Colonic mucosa (tissue), 4 donors: Measurements from ENCODE around the gene LAYN. TPM values are rescaled to one million over a fixed set of nuclear protein-coding genes. Genes with fewer than 3 reads are reported as not detected.

Experiments used
- DNase-seq: peaks from one replicate; pipeline ENCODE4 v3.0.0-alpha.2; 2020
- H3K27ac ChIP-seq: fragments of 200-600 bp; one replicate; pipeline ENCODE4 v1.8.0; 2021
- H3K27me3 ChIP-seq: fragments of 200-600 bp; one replicate; pipeline ENCODE4 v1.8.0; 2021
- H3K36me3 ChIP-seq: fragments of 200-600 bp; one replicate; pipeline ENCODE4 v1.8.0; 2021
- H3K4me1 ChIP-seq: fragments of 200-600 bp; one replicate; pipeline ENCODE4 v1.8.0; 2021; ENCODE audit warnings: mild to moderate bottlenecking
- H3K4me3 ChIP-seq: fragments of 200-600 bp; one replicate; pipeline ENCODE4 v1.8.0; 2021
- H3K9ac ChIP-seq, 2 donors: one replicate each; pipeline ENCODE4 v1.7.0; 2013; ENCODE audit warnings: control low read depth in 2 of 2, low read depth in 2 of 2, low read length in 2 of 2
- H3K9me3 ChIP-seq: fragments of 200-600 bp; one replicate; pipeline ENCODE4 v1.8.0; 2021
- intact Hi-C: fragments of 100-400 bp; cut with DNase I; formaldehyde crosslinking; loops from one replicate; pipeline ENCODE4 v1.14.1; 2022
- total RNA-seq, 2 donors: library from RNA; stranded (reverse); fragmentation: NEBNext Ultra II Directional in 1 of 2; extraction: Animal tissue kit (Norgen Biotek cat#: 25700) in 1 of 2; gene quantifications; one replicate each; pipeline ENCODE4 v1.2.1, GENCODE V29; 2021
- TF ChIP-seq, protein P1 (sequence below): fragments of 200-600 bp; IDR thresholded peaks from one replicate; pipeline ENCODE4 v1.8.0; 2022; ENCODE audit warnings: antibody characterized with exemption, mild to moderate bottlenecking
- donor health status: healthy.
- donor health status: DM: no; HTN: no; CAD: no.
- donor health status: DM: no; HTN: no; CAD: no.

LAYN gene
- total RNA-seq, 2 donors from 2014 or later = 0.99 to 9.0 TPM

DNA sequence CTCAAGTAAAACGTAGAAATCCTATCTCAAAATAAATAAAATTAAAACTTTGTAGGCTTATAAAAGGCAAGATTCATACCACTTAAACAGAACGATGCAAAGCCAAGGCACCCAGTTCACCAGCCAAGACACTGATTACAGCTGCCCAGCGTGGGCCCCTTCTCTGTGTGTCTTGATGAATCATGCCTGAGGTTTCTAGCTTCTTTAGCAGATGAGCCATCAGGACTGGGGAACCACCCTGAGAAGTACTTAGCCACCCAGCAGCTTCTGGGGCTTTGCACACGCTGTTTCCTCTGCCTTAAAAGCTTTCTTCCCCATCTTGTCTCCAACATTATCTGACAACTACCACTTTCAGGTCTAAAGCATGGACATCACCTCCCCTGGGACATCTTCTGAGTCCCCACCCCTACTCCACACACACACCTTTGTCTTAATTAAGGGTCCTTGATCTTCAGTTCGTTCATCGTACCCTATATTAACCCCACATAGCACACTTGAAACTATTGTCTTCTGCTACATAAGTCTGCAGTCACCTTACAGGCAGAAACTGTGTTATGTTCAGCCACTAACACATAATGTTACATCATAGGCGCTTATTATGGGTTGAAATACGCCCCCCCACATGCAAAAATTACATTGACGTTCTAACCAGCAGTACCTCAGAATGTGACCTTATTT is 8.7 kb upstream of the LAYN start:
- H3K9me3 ChIP-seq = no peaks in the 10 kb centered on the region
- H3K4me1 ChIP-seq = no peaks in the 10 kb centered on the region
- H3K27me3 ChIP-seq = no peaks in the 10 kb centered on the region
- H3K36me3 ChIP-seq = no peaks in the 10 kb centered on the region
- H3K4me3 ChIP-seq = no peak overlapping the region
- no peak for DNase-seq
- H3K27ac ChIP-seq = no peak overlapping the region
- intact Hi-C loops = no loop called here
- TF ChIP-seq, protein P1, sequence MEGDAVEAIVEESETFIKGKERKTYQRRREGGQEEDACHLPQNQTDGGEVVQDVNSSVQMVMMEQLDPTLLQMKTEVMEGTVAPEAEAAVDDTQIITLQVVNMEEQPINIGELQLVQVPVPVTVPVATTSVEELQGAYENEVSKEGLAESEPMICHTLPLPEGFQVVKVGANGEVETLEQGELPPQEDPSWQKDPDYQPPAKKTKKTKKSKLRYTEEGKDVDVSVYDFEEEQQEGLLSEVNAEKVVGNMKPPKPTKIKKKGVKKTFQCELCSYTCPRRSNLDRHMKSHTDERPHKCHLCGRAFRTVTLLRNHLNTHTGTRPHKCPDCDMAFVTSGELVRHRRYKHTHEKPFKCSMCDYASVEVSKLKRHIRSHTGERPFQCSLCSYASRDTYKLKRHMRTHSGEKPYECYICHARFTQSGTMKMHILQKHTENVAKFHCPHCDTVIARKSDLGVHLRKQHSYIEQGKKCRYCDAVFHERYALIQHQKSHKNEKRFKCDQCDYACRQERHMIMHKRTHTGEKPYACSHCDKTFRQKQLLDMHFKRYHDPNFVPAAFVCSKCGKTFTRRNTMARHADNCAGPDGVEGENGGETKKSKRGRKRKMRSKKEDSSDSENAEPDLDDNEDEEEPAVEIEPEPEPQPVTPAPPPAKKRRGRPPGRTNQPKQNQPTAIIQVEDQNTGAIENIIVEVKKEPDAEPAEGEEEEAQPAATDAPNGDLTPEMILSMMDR = no peak
- no peak overlapping the region for H3K9ac ChIP-seq

DNA sequence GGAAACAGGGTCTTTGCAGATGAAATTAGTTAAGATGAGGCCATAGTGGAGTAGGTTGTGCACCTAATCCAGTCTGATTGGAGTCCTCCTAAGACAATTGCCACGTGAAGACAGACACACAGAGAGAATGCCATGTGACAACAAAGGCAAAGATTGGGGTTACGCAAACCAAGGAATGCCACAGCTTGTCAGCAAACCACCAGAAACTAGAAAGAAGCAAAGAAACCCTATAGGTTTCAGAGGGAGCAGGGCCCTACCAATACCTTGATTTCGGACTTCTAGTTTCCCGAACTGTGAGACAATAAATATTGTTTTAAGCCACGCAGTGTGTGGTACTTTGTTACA is 8.2 kb upstream of the LAYN start:
- intact Hi-C loops = no loop called here

DNA sequence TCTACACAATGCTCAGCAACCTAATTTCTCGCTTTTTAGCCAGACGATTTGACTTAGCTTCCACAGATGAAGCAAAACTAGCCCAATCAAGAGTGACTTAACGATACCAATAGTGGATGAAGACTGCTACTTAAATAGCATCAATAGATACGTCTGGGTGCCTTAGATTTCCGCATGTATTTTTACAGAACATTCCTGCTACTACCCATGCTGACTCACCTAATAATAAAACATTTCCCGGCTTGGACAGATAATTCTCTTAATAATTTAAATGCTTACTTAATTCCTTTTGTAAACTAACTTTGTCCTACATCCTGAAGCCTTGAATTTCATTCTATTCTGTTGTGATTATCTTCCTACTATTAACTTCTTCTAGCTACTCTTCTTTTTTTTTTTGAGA is 5.2 kb upstream of the LAYN start:
- Histone ChIP-seq H3K27me3 (peaks cover 3% of the 10 kb centered on the region), H3K27ac (no peak overlapping the region), H3K4me1 (no peaks in the 10 kb centered on the region), H3K9ac (no peak overlapping the region), H3K9me3 (no peaks in the 10 kb centered on the region), H3K36me3 (no peaks in the 10 kb centered on the region), H3K4me3 (no peak overlapping the region)
- DNase-seq = no peak
- intact Hi-C loops = no loop called here
- TF ChIP-seq, protein P1 = no peak

More for the DNA sequence above, 8.2 kb upstream of the LAYN start:
- Histone ChIP-seq H3K4me3 (no peak overlapping the region), H3K27ac (no peak overlapping the region), H3K4me1 (no peaks in the 10 kb centered on the region), H3K27me3 (no peaks in the 10 kb centered on the region), H3K9ac (no peak overlapping the region), H3K36me3 (no peaks in the 10 kb centered on the region), H3K9me3 (no peaks in the 10 kb centered on the region)
- no peak for DNase-seq
- TF ChIP-seq, protein P1 = no peak

DNA sequence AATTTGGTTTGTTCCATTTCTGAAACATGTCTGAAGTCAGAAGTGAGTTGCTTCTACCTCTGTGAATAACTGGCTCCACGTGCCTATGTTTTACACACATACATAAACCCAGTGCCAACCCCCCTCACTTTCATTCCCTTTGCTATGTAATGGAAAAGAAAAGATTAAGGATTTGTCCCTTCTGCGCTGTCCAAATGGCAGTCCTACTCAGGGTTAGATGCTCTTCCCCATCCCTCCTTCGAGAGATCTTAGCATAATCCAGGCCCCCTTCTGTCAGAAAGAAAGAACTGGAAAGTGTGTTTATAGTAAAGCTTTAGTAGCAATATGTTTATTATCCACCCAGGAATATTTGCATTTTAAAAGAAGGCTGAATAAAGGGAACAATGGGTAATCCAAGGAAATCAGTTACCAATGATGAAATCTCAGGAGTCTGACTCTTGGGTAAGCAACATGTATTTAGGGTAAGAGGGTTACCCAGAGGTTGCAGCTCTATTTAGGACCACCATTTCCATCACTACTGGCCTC is 3.1 kb upstream of the LAYN start:
- H3K9me3 ChIP-seq = no peaks in the 10 kb centered on the region

DNA sequence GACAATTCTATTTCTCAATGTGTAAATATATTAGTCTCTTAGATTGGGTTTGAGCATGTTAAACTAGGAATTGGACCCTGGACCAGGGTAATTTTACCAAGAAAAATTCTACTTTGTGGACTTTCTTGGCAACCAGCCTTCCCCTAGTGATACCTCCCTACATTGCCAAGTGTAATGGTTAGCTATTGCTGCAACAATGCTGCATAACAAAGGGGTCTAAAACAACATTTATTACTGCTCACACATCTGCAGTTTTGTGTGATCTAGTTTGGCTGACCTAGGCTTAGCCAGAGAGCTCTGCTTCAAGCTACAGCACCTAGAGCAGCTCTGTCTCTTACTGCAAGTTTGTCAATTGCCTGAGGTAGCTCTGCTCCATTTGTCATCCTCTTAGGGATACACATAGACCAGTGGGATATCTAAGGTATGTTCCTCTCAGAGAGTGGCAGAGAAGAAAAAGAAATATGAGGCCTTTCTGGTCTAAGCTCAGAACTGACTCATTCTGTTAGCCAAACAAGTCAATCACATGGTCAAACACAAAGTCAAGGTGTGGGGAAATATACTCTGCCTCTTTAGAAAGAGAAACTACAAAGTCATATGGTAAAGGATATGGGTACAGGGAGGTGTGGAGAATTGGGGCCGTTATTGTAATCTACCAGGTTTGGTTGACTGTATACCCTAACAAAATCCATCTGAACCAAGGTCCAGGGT is 2.0 kb upstream of the LAYN start:
- DNase-seq = no peak
- peaks cover 3% of the 10 kb centered on the region for H3K4me1 ChIP-seq
- H3K9ac ChIP-seq = no peak overlapping the region
- no peak overlapping the region for H3K4me3 ChIP-seq
- no peaks in the 10 kb centered on the region for H3K9me3 ChIP-seq
- intact Hi-C loops = no loop called here
- H3K27me3 ChIP-seq = peaks cover 23% of the 10 kb centered on the region
- TF ChIP-seq, protein P1 = no peak
- H3K36me3 ChIP-seq = no peaks in the 10 kb centered on the region
- no peak overlapping the region for H3K27ac ChIP-seq

More for the DNA sequence above, 3.1 kb upstream of the LAYN start:
- TF ChIP-seq, protein P1 = no peak
- Histone ChIP-seq H3K36me3 (no peaks in the 10 kb centered on the region), H3K4me1 (peaks cover 3% of the 10 kb centered on the region), H3K9ac (no peak overlapping the region), H3K27me3 (peaks cover 20% of the 10 kb centered on the region), H3K4me3 (no peak overlapping the region), H3K27ac (no peak overlapping the region)
- intact Hi-C loops = no loop called here
- DNase-seq = no peak
